ENCODE measurements around the gene B9D2. TPM values are rescaled to one million over a fixed set of nuclear protein-coding genes. Genes with fewer than 3 reads are reported as not detected.

B9D2 gene
- total RNA-seq, 1 experiment from 2014 or later = 10.8 TPM

- Histone ChIP-seq H3K9me3 (ENCODE audit: insufficient read depth, low read depth) (no peaks in the 10 kb centered on the region), H3K4me2 (no peak overlapping the region), H3K79me2 (ENCODE audit: low read depth) (peaks cover 24% of the 10 kb centered on the region), H3K9me2 (ENCODE audit: insufficient read depth) (no peaks in the 10 kb centered on the region), H3K4me3 (no peak overlapping the region), H3K27ac (peak overlapping the region; percentile 48), H3F3A (ENCODE audit: insufficient read depth, low read depth) (peaks cover 47% of the 10 kb centered on the region), H3K27me3 (ENCODE audit: insufficient read depth, low read depth) (no peaks in the 10 kb centered on the region), H4K20me1 (ENCODE audit: insufficient read depth) (0 out of 2 replicates have a peak, but pooled peaks cover 3% of the 10 kb centered on the region), H3K36me3 (ENCODE audit: low read depth) (peaks cover 11% of the 10 kb centered on the region; the same call in 1 of the 2 replicates), H2AFZ (no peak overlapping the region), H3K4me1 (replicated peaks; ENCODE audit: insufficient read depth) (peaks cover 16% of the 10 kb centered on the region)
- POLR2A ChIA-PET (ENCODE audit: unreplicated experiment) = interaction anchor here (0.7 kb wide), 1 partner anchor 865 kb away, joined by 3 read pairs; no protein-coding TSS in a partner anchor
- DNase-seq = no peak
- no peak for TF ChIP-seq EZH2 (IDR thresholded peaks at IDR 0.05; ENCODE audit: low read depth)
- TF ChIP-seq CTCF (conservative IDR thresholded peaks at IDR 0.05) = no peak
- CTCF ChIA-PET = interaction anchor here (0.5 to 1.3 kb wide), 3 partner anchors 14 to 665 kb away, joined by 3 to 4 read pairs (median 3); no protein-coding TSS in a partner anchor
- intact Hi-C loops (cut with micrococcal nuclease; ENCODE audit: unreplicated experiment) = loop anchor here (1.0 to 5.0 kb wide), 4 partner anchors 43 to 645 kb away; no protein-coding TSS in a partner anchor
- no TSS peak for BruUV-seq (replicated peaks)
These were observed 55.9 kb downstream of the B9D2 start for GRCh38 chr19:41307954-41308449.

GRCh38 chr19:41307090-41307875, 56.7 kb downstream of the B9D2 start:
- TF ChIP-seq CTCF (conservative IDR thresholded peaks at IDR 0.05) (no peak), EZH2 (IDR thresholded peaks at IDR 0.05; ENCODE audit: low read depth) (no peak)
- H4K20me1 ChIP-seq (ENCODE audit: insufficient read depth) = no peaks in the 10 kb centered on the region
- H3F3A ChIP-seq (ENCODE audit: insufficient read depth, low read depth) = peaks cover 47% of the 10 kb centered on the region
- H3K9me2 ChIP-seq (ENCODE audit: insufficient read depth) = no peaks in the 10 kb centered on the region
- DNase-seq = no peak
- H3K9me3 ChIP-seq (ENCODE audit: insufficient read depth, low read depth) = no peaks in the 10 kb centered on the region
- intact Hi-C loops (cut with micrococcal nuclease; ENCODE audit: unreplicated experiment) = loop anchor here (5.0 kb wide), 2 partner anchors 105 to 180 kb away; no protein-coding TSS in a partner anchor
- peak overlapping the region; percentile 28; the same call in 1 of the 2 replicates for H3K27ac ChIP-seq
- H3K4me2 ChIP-seq = no peak overlapping the region
- no peak overlapping the region for H3K4me3 ChIP-seq
- H3K27me3 ChIP-seq (ENCODE audit: insufficient read depth, low read depth) = no peaks in the 10 kb centered on the region
- peaks cover 7% of the 10 kb centered on the region; the same call in 1 of the 2 replicates for H3K36me3 ChIP-seq (ENCODE audit: low read depth)
- CTCF ChIA-PET = interaction anchor here (0.6 kb wide), 1 partner anchor 28 kb away, joined by 4 read pairs; no protein-coding TSS in a partner anchor
- H3K79me2 ChIP-seq (ENCODE audit: low read depth) = peaks cover 17% of the 10 kb centered on the region
- peaks cover 16% of the 10 kb centered on the region for H3K4me1 ChIP-seq (replicated peaks; ENCODE audit: insufficient read depth)
- BruUV-seq (replicated peaks) = no TSS peak
- H2AFZ ChIP-seq = no peak overlapping the region
- POLR2A ChIA-PET (ENCODE audit: unreplicated experiment) = interaction anchor here (0.7 kb wide), 1 partner anchor 864 kb away, joined by 3 read pairs; no protein-coding TSS in a partner anchor

- Histone ChIP-seq H3K4me2 (no peak overlapping the region), H3K27me3 (ENCODE audit: insufficient read depth, low read depth) (no peaks in the 10 kb centered on the region), H4K20me1 (ENCODE audit: insufficient read depth) (no peaks in the 10 kb centered on the region), H3K9me3 (ENCODE audit: insufficient read depth, low read depth) (no peaks in the 10 kb centered on the region), H3F3A (ENCODE audit: insufficient read depth, low read depth) (peaks cover 47% of the 10 kb centered on the region), H3K9me2 (ENCODE audit: insufficient read depth) (no peaks in the 10 kb centered on the region), H3K79me2 (ENCODE audit: low read depth) (peaks cover 5% of the 10 kb centered on the region), H3K4me1 (replicated peaks; ENCODE audit: insufficient read depth) (peaks cover 9% of the 10 kb centered on the region), H3K4me3 (no peak overlapping the region), H2AFZ (no peak overlapping the region), H3K36me3 (ENCODE audit: low read depth) (peaks cover 9% of the 10 kb centered on the region; the same call in 1 of the 2 replicates), H3K27ac (no peak overlapping the region)
- ChIA-PET CTCF (no interaction called here), POLR2A (ENCODE audit: unreplicated experiment) (no interaction called here)
- no TSS peak for BruUV-seq (replicated peaks)
- TF ChIP-seq CTCF (conservative IDR thresholded peaks at IDR 0.05) (no peak), EZH2 (IDR thresholded peaks at IDR 0.05; ENCODE audit: low read depth) (no peak)
- no peak for DNase-seq
- intact Hi-C loops (cut with micrococcal nuclease; ENCODE audit: unreplicated experiment) = loop anchor here (5.0 kb wide), 2 partner anchors 104 to 179 kb away; no protein-coding TSS in a partner anchor
These were observed 57.8 kb downstream of the B9D2 start for GRCh38 chr19:41305927-41306793.
